ENCODE results near the gene IL15RA.
A peak's percentile ranks its signal among the peaks of the same experiment; 100 is the strongest.
"Not testable (repeated sequence)": the region's sequence is repeated elsewhere in the genome, so short reads cannot be mapped to it uniquely, and the experiment has no call there.

IL15RA gene

DNA sequence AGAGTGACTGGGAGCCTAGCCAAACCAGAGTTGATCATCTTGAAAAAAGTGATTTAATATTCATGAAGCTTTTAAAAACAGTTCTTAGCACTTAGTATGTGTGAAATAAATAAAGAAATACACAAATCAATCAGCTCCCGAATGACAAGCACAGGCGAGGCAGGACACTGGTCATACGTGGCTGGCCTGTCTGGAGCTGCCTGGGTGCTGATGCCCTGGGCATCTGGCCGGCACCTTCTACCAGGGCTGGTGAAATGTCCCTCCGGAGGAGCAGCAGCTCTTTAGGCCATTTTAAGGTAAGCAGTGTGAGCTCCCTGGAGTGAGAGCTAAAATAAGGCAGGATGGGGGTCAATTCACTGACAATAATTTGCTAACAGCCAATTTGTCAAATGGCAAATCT is 23.7 kb downstream of the IL15RA start:
- Histone ChIP-seq H3K27me3 (ENCODE audit: control insufficient read depth, insufficient read depth, low read length) (no peaks in the 10 kb centered on the region), H3K4me3 (ENCODE audit: low read length) (no peak overlapping the region), H3K9ac (ENCODE audit: low read length) (no peak overlapping the region), H3K4me1 (ENCODE audit: control insufficient read depth, insufficient read depth, low read length) (peaks cover 26% of the 10 kb centered on the region), H3K36me3 (ENCODE audit: control insufficient read depth, insufficient read depth, low read length) (peaks cover 4% of the 10 kb centered on the region), H3K9me3 (ENCODE audit: control insufficient read depth, low read length) (no peaks in the 10 kb centered on the region)

DNA sequence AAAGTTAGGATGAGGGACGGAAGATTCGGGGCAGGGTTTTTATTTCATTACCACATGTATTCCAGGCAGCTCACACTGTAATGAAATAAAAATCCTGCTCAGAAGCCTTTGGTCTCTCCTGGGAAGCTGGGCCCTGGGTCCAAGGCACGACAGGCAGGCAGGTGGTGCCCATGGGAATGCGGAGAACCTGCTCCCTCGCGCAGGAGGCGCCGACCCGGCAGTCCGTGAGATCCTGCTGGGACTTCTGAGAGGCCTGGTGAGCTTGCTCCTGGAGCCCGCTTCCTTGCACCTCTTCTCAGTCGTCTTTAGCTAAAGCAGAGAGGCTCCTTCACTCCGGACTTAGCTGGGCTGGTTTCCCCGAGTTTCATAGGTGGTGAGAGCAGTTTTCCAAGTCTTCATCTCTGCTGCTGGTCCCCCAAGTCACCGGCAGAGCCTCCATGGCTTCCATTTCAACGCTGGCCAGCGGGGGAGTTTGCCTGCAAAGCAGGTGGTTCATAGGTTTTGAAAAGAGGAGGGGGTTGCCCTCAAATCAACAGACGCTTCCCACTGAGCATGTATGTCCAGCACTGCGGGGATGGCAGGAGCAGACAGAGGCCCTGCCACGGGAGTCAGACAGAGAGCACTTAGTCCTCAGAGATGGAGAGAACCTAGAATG is 24.5 kb downstream of the IL15RA start:
- Histone ChIP-seq H3K27me3 (ENCODE audit: control insufficient read depth, insufficient read depth, low read length) (no peaks in the 10 kb centered on the region), H3K36me3 (ENCODE audit: control insufficient read depth, insufficient read depth, low read length) (peaks cover 4% of the 10 kb centered on the region), H3K4me1 (ENCODE audit: control insufficient read depth, insufficient read depth, low read length) (peaks cover 26% of the 10 kb centered on the region), H3K4me3 (ENCODE audit: low read length) (no peak overlapping the region), H3K9me3 (ENCODE audit: control insufficient read depth, low read length) (no peaks in the 10 kb centered on the region), H3K9ac (ENCODE audit: low read length) (no peak overlapping the region)

DNA sequence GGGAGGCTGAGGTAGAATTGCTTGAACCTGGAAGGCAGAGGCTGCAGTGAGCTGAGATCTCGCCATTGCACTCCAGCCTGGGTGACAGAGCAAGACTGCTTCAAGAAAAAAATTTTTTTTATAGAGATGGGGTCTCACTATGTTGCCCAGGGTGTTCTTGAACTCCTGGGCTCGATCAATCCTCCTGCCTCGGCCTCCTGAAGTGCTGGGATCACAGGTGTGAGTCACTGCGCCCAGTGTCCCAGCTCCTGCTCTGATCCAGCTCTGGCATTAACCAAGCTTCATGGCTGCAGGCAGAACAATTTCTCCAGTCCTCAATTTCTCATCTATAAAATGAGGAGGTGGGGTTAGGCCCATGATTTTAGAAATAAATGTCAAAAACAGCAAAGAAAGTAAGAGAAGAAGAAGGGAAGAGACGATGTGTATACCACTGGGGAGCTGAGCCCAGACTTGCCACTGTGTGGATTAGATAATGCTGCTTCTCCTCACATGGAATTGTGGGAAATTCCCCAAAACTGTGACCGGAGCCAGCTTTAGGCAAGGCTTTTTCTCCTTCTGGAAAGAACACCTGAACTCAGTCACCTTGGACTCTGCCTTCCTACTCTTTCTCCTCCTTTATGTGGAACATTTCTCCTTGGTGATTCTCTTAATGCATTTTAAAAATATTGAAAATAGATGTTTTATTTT is 25.5 kb downstream of the IL15RA start:
- H3K27me3 ChIP-seq (ENCODE audit: control insufficient read depth, insufficient read depth, low read length), result no peaks in the 10 kb centered on the region
- no peak overlapping the region for H3K4me3 ChIP-seq (ENCODE audit: low read length)
- no peaks in the 10 kb centered on the region for H3K9me3 ChIP-seq (ENCODE audit: control insufficient read depth, low read length)
- H3K4me1 ChIP-seq (ENCODE audit: control insufficient read depth, insufficient read depth, low read length), result peaks cover 26% of the 10 kb centered on the region
- peak overlapping the region; percentile 13 for H3K9ac ChIP-seq (ENCODE audit: low read length)
- H3K36me3 ChIP-seq (ENCODE audit: control insufficient read depth, insufficient read depth, low read length), result peaks cover 4% of the 10 kb centered on the region

DNA sequence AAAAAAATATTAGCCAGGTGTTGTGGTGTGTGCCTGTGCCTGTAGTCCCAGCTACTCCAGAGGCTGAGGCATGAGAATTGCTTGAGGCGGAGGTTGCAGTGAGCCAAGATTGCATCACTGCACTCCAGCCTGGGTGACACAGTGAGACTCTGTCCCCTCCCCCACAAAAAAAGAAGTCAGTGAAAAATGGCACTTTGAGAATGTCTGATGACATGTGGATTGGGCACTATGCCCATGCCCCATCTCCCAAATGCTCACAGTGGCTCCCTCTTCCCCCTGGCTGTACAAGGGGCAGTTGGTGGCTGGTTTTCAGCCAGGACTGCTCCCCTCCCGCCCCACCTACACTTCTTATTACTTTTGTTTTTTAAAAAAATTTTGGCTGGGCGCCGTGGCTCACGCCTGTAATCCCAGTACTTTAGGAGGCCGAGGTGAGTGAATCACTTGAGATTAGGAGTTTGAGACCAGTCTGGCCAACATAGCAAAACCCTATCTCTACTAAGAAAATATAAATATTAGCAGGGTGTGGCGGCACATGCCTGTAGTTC is 26.1 kb downstream of the IL15RA start:
- peaks cover 26% of the 10 kb centered on the region for H3K4me1 ChIP-seq (ENCODE audit: control insufficient read depth, insufficient read depth, low read length)
- H3K4me3 ChIP-seq (ENCODE audit: low read length), result no peak overlapping the region
- H3K9me3 ChIP-seq (ENCODE audit: control insufficient read depth, low read length), result no peaks in the 10 kb centered on the region
- H3K9ac ChIP-seq (ENCODE audit: low read length), result peak overlapping the region; percentile 13
- no peaks in the 10 kb centered on the region for H3K27me3 ChIP-seq (ENCODE audit: control insufficient read depth, insufficient read depth, low read length)
- H3K36me3 ChIP-seq (ENCODE audit: control insufficient read depth, insufficient read depth, low read length), result peaks cover 4% of the 10 kb centered on the region

DNA sequence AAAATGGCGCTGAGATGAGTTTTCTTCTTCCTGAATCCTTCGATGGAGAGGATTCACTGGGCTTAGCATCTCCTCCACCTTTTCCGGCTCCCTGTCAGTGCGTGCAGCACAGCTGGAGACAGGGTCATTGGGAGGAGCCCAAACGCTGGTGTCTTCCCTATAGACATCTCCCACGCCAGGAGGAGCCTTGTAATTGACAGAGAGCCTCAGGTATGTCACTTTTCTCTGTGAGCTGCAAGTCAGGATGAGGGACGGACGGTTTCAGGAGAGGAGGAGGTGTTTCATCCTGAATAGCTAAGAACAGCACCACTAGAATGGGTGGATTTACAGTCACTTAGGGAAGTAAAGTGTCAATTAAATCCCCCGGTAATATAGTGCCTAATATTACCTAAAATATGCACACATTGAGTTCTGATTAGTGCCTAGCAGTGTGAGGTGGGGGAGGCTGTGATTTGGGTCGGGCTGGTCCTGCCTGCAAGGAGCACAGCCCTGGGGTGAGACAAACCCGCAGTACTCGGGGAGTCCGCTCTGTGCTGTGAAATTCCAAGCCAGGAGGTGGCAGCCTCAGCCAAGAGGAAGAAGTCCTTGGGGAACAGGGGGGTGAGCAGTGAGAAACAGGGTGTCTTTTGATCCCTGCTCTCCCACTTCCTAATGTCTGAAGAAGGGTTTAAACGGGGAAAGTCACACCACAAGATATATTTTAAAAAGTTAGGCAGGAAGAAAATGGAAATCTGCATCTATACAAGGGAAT is 28.2 kb downstream of the IL15RA start:
- Histone ChIP-seq H3K4me3 (ENCODE audit: low read length) (no peak overlapping the region), H3K4me1 (ENCODE audit: control insufficient read depth, insufficient read depth, low read length) (peaks cover 38% of the 10 kb centered on the region), H3K9me3 (ENCODE audit: control insufficient read depth, low read length) (no peaks in the 10 kb centered on the region), H3K9ac (ENCODE audit: low read length) (no peak overlapping the region), H3K36me3 (ENCODE audit: control insufficient read depth, insufficient read depth, low read length) (peaks cover 4% of the 10 kb centered on the region), H3K27me3 (ENCODE audit: control insufficient read depth, insufficient read depth, low read length) (no peaks in the 10 kb centered on the region)

DNA sequence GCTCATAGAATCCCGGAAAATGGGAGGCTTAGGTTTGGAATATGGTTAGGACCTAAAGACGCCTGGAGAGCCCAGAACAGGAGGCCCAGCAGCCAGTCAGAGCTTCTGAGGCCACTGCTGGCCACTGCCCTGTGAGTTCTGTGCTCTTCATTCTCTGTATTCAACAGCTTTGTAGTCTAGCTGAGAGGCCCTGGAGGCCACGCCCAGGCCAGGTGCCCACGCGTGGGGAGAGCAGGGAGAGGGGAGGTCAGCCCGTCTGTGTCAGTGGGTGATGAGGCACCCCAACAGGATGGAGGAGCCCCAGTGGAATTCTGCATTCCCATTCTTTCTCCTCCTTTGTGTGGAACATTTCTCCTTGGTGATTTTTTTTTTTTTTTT is 29.1 kb downstream of the IL15RA start:
- H3K9me3 ChIP-seq (ENCODE audit: control insufficient read depth, low read length), result no peaks in the 10 kb centered on the region
- no peak overlapping the region for H3K9ac ChIP-seq (ENCODE audit: low read length)
- peaks cover 4% of the 10 kb centered on the region for H3K36me3 ChIP-seq (ENCODE audit: control insufficient read depth, insufficient read depth, low read length)
- H3K27me3 ChIP-seq (ENCODE audit: control insufficient read depth, insufficient read depth, low read length), result no peaks in the 10 kb centered on the region
- H3K4me3 ChIP-seq (ENCODE audit: low read length), result no peak overlapping the region
- H3K4me1 ChIP-seq (ENCODE audit: control insufficient read depth, insufficient read depth, low read length), result peaks cover 47% of the 10 kb centered on the region

DNA sequence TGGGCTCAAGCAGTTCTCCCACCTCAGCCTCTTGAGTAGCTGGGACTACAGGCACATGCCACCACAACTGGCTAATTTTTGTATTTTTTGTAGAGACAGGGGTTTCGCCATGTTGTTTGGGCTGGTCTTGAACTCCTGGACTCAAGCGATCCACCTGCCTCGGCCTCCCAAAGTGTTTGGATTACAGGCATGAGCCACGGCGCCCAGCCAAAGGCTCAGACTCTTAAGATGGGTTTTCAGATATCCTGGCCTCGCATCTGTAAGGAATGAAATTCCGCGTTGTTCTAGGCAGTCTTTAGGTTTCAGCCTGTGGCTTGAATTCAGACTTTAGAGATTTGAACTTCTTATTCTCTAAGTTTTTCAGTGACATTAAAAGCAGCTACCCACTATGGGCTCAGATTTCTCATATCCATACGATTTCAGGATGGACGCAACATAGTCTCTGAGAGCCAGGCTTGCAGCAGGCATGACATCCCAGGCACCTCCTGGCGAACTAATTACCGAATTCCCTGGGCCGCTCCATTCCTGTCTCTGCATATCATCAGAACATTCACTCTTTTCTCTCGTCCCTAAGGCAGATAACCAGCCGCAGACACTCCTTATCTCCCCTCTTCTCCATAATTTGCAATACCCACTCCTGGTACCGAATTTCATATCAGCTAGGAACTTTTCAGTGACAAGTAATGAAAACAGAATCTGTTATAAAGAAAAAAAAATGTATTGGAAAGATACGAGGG is 29.7 kb downstream of the IL15RA start:
- Histone ChIP-seq H3K4me1 (ENCODE audit: control insufficient read depth, insufficient read depth, low read length) (peaks cover 50% of the 10 kb centered on the region), H3K36me3 (ENCODE audit: control insufficient read depth, insufficient read depth, low read length) (no peaks in the 10 kb centered on the region), H3K4me3 (ENCODE audit: low read length) (no peak overlapping the region), H3K9ac (ENCODE audit: low read length) (no peak overlapping the region), H3K9me3 (ENCODE audit: control insufficient read depth, low read length) (no peaks in the 10 kb centered on the region), H3K27me3 (ENCODE audit: control insufficient read depth, insufficient read depth, low read length) (no peaks in the 10 kb centered on the region)

DNA sequence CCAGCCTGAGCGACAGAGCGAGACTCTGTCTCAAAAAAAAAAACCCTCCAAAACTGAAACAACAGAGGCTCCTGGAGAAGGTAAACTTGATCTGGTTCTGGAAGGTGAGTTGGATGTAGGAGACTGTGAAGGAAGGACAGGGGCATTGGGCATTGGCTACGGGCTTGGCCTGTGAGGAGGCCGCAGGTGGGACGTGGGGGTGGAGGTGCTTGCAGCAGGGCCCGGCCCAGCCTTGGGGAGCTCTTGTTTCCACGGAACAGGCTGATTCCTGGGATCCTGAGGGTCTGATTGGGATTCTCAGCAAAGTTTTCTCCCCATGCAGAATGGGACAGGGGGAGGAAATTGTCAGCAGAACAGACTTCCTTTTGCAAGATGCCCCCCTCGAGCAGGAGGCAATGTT is 30.6 kb downstream of the IL15RA start:
- peaks cover 47% of the 10 kb centered on the region for H3K4me1 ChIP-seq (ENCODE audit: control insufficient read depth, insufficient read depth, low read length)
- H3K36me3 ChIP-seq (ENCODE audit: control insufficient read depth, insufficient read depth, low read length), result no peaks in the 10 kb centered on the region
- H3K9me3 ChIP-seq (ENCODE audit: control insufficient read depth, low read length), result no peaks in the 10 kb centered on the region
- no peak overlapping the region for H3K9ac ChIP-seq (ENCODE audit: low read length)
- H3K27me3 ChIP-seq (ENCODE audit: control insufficient read depth, insufficient read depth, low read length), result no peaks in the 10 kb centered on the region
- H3K4me3 ChIP-seq (ENCODE audit: low read length), result no peak overlapping the region

DNA sequence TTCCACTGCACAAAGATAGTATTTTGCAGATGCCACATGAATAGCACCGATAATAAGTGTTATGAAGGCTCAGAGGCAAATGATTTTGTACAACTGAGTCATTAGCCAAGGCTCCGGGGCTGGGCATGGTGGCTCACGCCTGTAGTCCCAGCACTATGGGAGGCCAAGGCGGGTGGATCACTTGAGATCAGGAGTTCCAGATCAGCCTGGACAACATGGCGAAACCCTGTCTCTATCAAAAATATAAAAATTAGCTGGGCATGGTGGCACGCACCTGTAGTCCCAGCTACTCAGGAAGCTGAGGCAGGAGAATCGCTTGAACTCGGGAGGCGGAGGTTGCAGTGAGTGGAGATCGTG is 30.9 kb downstream of the IL15RA start:
- not testable (repeated sequence) for H3K9me3 ChIP-seq (ENCODE audit: control insufficient read depth, low read length); H3K27me3 ChIP-seq (ENCODE audit: control insufficient read depth, insufficient read depth, low read length); H3K36me3 ChIP-seq (ENCODE audit: control insufficient read depth, insufficient read depth, low read length); H3K4me3 ChIP-seq (ENCODE audit: low read length)
- peaks cover 45% of the 10 kb centered on the region for H3K4me1 ChIP-seq (ENCODE audit: control insufficient read depth, insufficient read depth, low read length)
- peak overlapping the region; percentile 1 for H3K9ac ChIP-seq (ENCODE audit: low read length)

DNA sequence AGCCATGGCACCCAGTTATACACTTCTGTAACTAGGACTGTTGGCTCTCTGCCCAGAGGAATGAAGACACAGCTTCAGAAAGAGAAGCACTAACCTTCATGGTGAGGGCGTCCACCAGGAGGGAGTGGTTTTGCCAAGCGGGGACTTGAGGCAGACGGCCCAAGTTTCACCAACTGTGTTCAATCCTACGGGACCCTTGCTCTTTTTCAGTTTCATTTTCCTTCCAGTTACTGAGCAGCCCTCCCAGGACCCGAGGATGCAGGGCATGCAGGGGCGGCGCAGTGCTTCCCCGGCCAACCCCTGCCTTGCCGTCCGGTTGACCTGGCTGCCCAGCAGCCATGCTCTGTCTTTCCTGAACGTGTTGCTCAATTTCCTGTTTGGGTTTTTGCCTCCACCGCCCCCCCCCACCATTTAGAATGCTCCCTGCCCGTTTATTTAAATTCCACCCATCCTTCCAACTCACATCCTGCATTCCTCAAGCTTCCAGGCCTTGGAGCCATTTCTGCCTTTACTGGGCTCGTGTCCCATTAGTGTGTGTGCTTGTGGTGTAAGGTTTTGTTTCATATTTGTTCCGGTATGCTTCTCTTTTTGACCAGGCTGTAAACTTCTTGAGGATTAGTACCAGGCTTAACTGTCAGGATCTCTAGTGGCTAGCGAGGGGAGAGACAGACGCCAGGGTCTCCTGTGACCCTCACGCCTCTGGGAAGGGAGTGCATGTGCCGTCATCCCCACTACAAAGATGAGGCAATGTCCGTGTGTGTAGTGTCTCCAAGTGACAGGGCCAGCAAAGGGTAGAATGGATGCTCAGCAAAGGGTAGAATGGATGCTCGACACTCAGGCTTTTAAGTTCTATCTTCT is 31.6 kb downstream of the IL15RA start:
- H3K4me1 ChIP-seq (ENCODE audit: control insufficient read depth, insufficient read depth, low read length), result peaks cover 43% of the 10 kb centered on the region
- H3K9me3 ChIP-seq (ENCODE audit: control insufficient read depth, low read length), result no peaks in the 10 kb centered on the region
- H3K9ac ChIP-seq (ENCODE audit: low read length), result peak overlapping the region; percentile 1
- H3K27me3 ChIP-seq (ENCODE audit: control insufficient read depth, insufficient read depth, low read length), result no peaks in the 10 kb centered on the region
- H3K4me3 ChIP-seq (ENCODE audit: low read length), result no peak overlapping the region
- no peaks in the 10 kb centered on the region for H3K36me3 ChIP-seq (ENCODE audit: control insufficient read depth, insufficient read depth, low read length)

DNA sequence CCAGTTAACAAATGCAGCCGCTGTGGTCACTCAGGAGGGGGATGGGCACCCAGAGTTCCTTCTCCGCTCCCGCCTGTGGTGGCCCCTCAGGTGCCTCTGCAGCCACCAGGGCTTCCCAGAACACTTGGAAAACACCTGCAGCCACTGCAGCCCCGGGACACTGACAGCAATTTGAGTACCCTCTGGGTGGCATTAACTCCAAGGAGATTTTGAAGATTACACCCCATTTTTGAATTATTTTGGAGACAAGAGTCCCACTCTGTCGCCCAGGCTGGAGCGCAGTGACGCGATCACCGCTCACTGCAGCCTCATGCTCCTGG is 32.2 kb downstream of the IL15RA start:
- no peaks in the 10 kb centered on the region for H3K36me3 ChIP-seq (ENCODE audit: control insufficient read depth, insufficient read depth, low read length)
- peaks cover 37% of the 10 kb centered on the region for H3K4me1 ChIP-seq (ENCODE audit: control insufficient read depth, insufficient read depth, low read length)
- H3K4me3 ChIP-seq (ENCODE audit: low read length), result no peak overlapping the region
- no peaks in the 10 kb centered on the region for H3K27me3 ChIP-seq (ENCODE audit: control insufficient read depth, insufficient read depth, low read length)
- peak overlapping the region; percentile 51 for H3K9ac ChIP-seq (ENCODE audit: low read length)
- no peaks in the 10 kb centered on the region for H3K9me3 ChIP-seq (ENCODE audit: control insufficient read depth, low read length)
